BJ (cell line): ENCODE measurements around the gene SEC14L2. TPM values are rescaled to one million over a fixed set of nuclear protein-coding genes. Genes with fewer than 3 reads are reported as not detected.

Experiments used
- CTCF ChIA-PET: fragments of 350-600 bp; formaldehyde crosslinking; extraction: SDS; loops from one replicate; lab custom pipeline; 2021; ENCODE audit warnings: antibody characterized with exemption, inconsistent platforms; lab: Yijun Ruan, JAX
- POLR2A ChIA-PET: fragments of 300-600 bp; sonication (Branson Sonifier 250); formaldehyde crosslinking; extraction: SDS; loops from one replicate; lab custom pipeline; 2021; ENCODE audit warnings: antibody characterized with exemption; lab: Charles Lee
- DNase-seq: peaks from one replicate; pipeline ENCODE4 v3.0.0-alpha.2; 2011; ENCODE audit warnings: low read depth
- H3K27me3 ChIP-seq: 2 replicates; pipeline ENCODE4 v1.6.0; 2011; ENCODE audit warnings: low read length; ENCODE audit not compliant: control insufficient read depth, insufficient read depth
- H3K36me3 ChIP-seq: 2 replicates; pipeline ENCODE4 v1.5.1; 2011; ENCODE audit warnings: low read length; ENCODE audit not compliant: control insufficient read depth, insufficient read depth
- H3K4me3 ChIP-seq: 2 replicates; pipeline ENCODE4 v1.5.1; 2011; ENCODE audit warnings: low read depth, mild to moderate bottlenecking, control low read depth, low read length
- CTCF ChIP-seq: IDR thresholded peaks from 2 replicates; pipeline ENCODE4 v1.5.1; 2011; ENCODE audit warnings: low read depth, mild to moderate bottlenecking, control low read depth, inconsistent platforms, low read length, moderate library complexity; ENCODE audit not compliant: insufficient read depth
- polyA plus RNA-seq: library from polyadenylated mRNA; depleted of rRNA; stranded (reverse); fragments of >200 nt; gene quantifications from 2 replicates; pipeline ENCODE4 v1.2.3, GENCODE V29; 2011

Gene SEC14L2
- polyA plus RNA-seq, 1 experiment = 20.1 TPM

DNA sequence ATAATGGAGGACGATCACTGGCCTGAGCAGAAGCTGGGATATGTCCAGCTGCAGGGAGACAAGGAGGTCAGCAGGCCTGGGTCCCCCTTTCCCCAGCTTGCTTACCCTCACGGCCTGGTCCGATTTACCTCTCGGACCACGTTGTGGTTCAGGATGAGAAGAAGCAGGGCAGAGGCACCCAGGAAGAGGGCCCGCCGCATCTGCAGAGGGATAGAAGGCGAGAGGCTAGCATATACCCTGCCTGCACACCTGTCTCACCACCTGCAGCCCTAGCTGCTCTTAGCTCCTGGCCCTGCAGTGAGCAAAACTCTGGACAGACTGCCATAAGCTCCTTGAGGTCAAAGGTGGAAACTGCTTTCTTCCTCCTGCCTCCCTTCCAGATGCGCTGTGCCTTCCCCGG lies 10.9 kb upstream of the SEC14L2 start:
- POLR2A ChIA-PET = no interaction called here
- H3K27me3 ChIP-seq = no peaks in the 10 kb centered on the region
- no peak overlapping the region for H3K4me3 ChIP-seq
- H3K36me3 ChIP-seq = peaks cover 9% of the 10 kb centered on the region
- no peak for TF ChIP-seq CTCF
- CTCF ChIA-PET = interaction anchor here (0.6 to 19.7 kb wide), 15 partner anchors 11 to 251 kb away, joined by 3 to 204 read pairs (median 3); partner anchors contain the start of genes CASTOR1 and SEC14L2
- no peak for DNase-seq

- Histone ChIP-seq H3K27me3 (no peaks in the 10 kb centered on the region), H3K4me3 (peak overlapping the region; percentile 76), H3K36me3 (peaks cover 9% of the 10 kb centered on the region)
- ChIA-PET CTCF (interaction anchor here (0.5 to 19.7 kb wide), 18 partner anchors 9 to 600 kb away, joined by 3 to 204 read pairs (median 4); partner anchors contain the start of genes CASTOR1 and SEC14L2), POLR2A (no interaction called here)
- DNase-seq = no peak
- TF ChIP-seq CTCF = no peak
These were observed 10.2 kb upstream of the SEC14L2 start for GRCh38 chr22:30386608-30386959.

- H3K36me3 ChIP-seq = peaks cover 9% of the 10 kb centered on the region
- H3K27me3 ChIP-seq = no peaks in the 10 kb centered on the region
- DNase-seq = no peak
- H3K4me3 ChIP-seq = peak within 1 kb of the TSS; percentile 76
- TF ChIP-seq CTCF = peak; percentile 82
- ChIA-PET POLR2A (interaction anchor here (1.0 kb wide), 1 partner anchor 126 kb away, joined by 3 read pairs; no protein-coding TSS in a partner anchor), CTCF (interaction anchor here (0.5 to 19.7 kb wide), 24 partner anchors 9 to 600 kb away, joined by 3 to 204 read pairs (median 4); partner anchors contain the start of genes CASTOR1, CCDC157, MTFP1 and SEC14L2)
These were observed 9.6 kb upstream of the SEC14L2 start, which contains the start of gene RNF215 for GRCh38 chr22:30386960-30387827. Gene RNF215, minus strand, starts transcription at chr22:30387411. Its CDS starts 98 bp downstream, at chr22:30387313.

GRCh38 chr22:30390974-30391691 lies 5.7 kb upstream of the SEC14L2 start:
- H3K36me3 ChIP-seq = no peaks in the 10 kb centered on the region
- TF ChIP-seq CTCF = peak; percentile 85
- no peaks in the 10 kb centered on the region for H3K27me3 ChIP-seq
- no peak overlapping the region for H3K4me3 ChIP-seq
- POLR2A ChIA-PET = no interaction called here
- CTCF ChIA-PET = interaction anchor here (0.6 to 19.7 kb wide), 22 partner anchors 11 to 364 kb away, joined by 3 to 204 read pairs (median 6); partner anchors contain the start of genes CASTOR1 and MTFP1
- DNase-seq = peak; percentile 15
